MCF 10A (cell line): ENCODE data around the gene TRDN. TPM values are rescaled to one million over a fixed set of nuclear protein-coding genes. Genes with fewer than 3 reads are reported as not detected.

Experiments
- BruUV-seq: library from RNA; stranded (reverse); fragments of 400-500 nt; replicated peaks from 2 replicates; lab custom pipeline; 2021; lab: Mats Ljungman, UMichigan
- CTCF ChIA-PET: fragments of 300-600 bp; sonication (Branson Sonifier 250); formaldehyde crosslinking; extraction: SDS; loops from one replicate; lab custom pipeline; 2021; ENCODE audit warnings: antibody characterized with exemption, inconsistent platforms; lab: Yijun Ruan, JAX
- POLR2A ChIA-PET: fragments of 300-600, 350-650 bp; sonication (Branson Sonifier 250); formaldehyde crosslinking; extraction: SDS; loops from one replicate; lab custom pipeline; 2020; ENCODE audit warnings: antibody characterized with exemption, inconsistent platforms; lab: Yijun Ruan, JAX
- DNase-seq: peaks from one replicate; pipeline ENCODE4 v3.0.0-alpha.2; 2018; ENCODE audit not compliant: unreplicated experiment
- H3K27ac Mint-ChIP-seq: one replicate; pipeline ENCODE4 v1.8.0; 2022; ENCODE audit warnings: mild to moderate bottlenecking, low read depth, mixed read lengths; ENCODE audit not compliant: unreplicated experiment
- H3K27me3 Mint-ChIP-seq: one replicate; pipeline ENCODE4 v1.8.0; 2022; ENCODE audit warnings: mixed read lengths; ENCODE audit not compliant: insufficient read depth, unreplicated experiment
- H3K36me3 Mint-ChIP-seq: one replicate; pipeline ENCODE4 v1.8.0; 2022; ENCODE audit warnings: mild to moderate bottlenecking, moderate library complexity, mixed read lengths; ENCODE audit not compliant: insufficient read depth, unreplicated experiment
- H3K4me1 Mint-ChIP-seq: one replicate; pipeline ENCODE4 v1.8.0; 2022; ENCODE audit warnings: mixed read lengths; ENCODE audit not compliant: insufficient read depth, unreplicated experiment
- H3K4me3 Mint-ChIP-seq: one replicate; pipeline ENCODE4 v1.8.0; 2022; ENCODE audit warnings: mild to moderate bottlenecking, moderate library complexity, mixed read lengths; ENCODE audit not compliant: unreplicated experiment
- H3K9me3 Mint-ChIP-seq: one replicate; pipeline ENCODE4 v1.8.0; 2022; ENCODE audit warnings: mixed read lengths; ENCODE audit not compliant: unreplicated experiment
- CTCF ChIP-seq: fragments of 200-600 bp; IDR thresholded peaks from one replicate; pipeline ENCODE4 v1.8.0; 2022; ENCODE audit warnings: antibody characterized with exemption, mild to moderate bottlenecking; ENCODE audit not compliant: unreplicated experiment
- intact Hi-C: fragments of 100-400 bp; cut with micrococcal nuclease; formaldehyde crosslinking; loops from 2 replicates; pipeline ENCODE4 v1.14.1; 2022
- total RNA-seq: library from RNA; stranded (reverse); gene quantifications from 2 replicates; pipeline ENCODE4 v1.2.3, GENCODE V29; 2022

TRDN gene
- total RNA-seq, 1 experiment from 2014 or later = not detected

DNA sequence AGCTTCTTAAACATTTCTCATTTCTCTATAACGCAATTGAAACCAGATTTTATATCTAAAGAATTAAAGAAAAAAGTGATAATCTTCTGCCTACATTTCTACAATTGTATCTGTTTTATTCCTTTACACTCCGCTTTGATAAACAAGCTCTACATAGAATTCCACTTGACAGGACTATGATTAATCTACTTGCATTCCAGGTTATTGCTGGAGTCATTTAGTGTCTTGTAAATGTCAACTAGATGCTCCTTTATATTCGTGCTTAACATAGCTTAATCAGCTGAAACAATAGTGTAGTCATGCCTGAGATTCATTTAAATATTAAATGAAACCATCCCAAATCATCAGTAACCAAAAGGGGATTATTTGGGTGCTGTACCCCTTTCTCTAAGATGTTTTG, 284.0 kb downstream of the TRDN start:
- Mint-ChIP-seq H3K36me3 (no peaks in the 10 kb centered on the region), H3K27ac (no peak overlapping the region), H3K9me3 (no peaks in the 10 kb centered on the region), H3K4me3 (no peak overlapping the region), H3K4me1 (no peaks in the 10 kb centered on the region), H3K27me3 (peaks cover 79% of the 10 kb centered on the region)
- POLR2A ChIA-PET = no interaction called here
- intact Hi-C loops = no loop called here
- no peak for TF ChIP-seq CTCF
- CTCF ChIA-PET = interaction anchor here (0.7 kb wide), 2 partner anchors 10 to 534 kb away, joined by 3 to 4 read pairs; no protein-coding TSS in a partner anchor
- no peak for DNase-seq
- BruUV-seq = no TSS peak

DNA sequence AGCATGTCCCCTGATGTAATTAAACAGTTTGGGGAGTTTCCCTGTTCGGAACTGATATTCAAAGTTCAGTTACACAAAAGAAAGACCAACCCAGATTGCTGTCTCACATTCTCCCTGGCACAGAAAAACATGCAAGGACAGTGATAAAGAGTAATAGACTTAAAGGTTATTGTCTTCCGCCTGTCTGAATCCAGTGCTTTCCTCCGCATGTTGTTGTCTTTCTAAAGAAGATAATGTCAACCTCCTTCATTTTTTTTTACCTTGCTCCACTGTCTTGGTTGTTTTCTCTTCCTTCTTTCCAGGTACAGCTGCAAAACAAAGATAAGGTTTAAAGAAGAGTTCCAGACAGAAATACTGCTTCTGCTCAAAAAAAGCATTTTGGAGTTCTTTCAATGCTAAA, 284.5 kb downstream of the TRDN start:
- BruUV-seq = no TSS peak
- no peaks in the 10 kb centered on the region for H3K4me1 Mint-ChIP-seq
- intact Hi-C loops = no loop called here
- ChIA-PET POLR2A (no interaction called here), CTCF (interaction anchor here (0.6 to 0.7 kb wide), 2 partner anchors 10 to 1494 kb away, joined by 3 read pairs; no protein-coding TSS in a partner anchor)
- H3K27ac Mint-ChIP-seq = no peak overlapping the region
- no peaks in the 10 kb centered on the region for H3K36me3 Mint-ChIP-seq
- peaks cover 79% of the 10 kb centered on the region for H3K27me3 Mint-ChIP-seq
- no peak for TF ChIP-seq CTCF
- no peak for DNase-seq
- H3K4me3 Mint-ChIP-seq = no peak overlapping the region
- no peaks in the 10 kb centered on the region for H3K9me3 Mint-ChIP-seq

DNA sequence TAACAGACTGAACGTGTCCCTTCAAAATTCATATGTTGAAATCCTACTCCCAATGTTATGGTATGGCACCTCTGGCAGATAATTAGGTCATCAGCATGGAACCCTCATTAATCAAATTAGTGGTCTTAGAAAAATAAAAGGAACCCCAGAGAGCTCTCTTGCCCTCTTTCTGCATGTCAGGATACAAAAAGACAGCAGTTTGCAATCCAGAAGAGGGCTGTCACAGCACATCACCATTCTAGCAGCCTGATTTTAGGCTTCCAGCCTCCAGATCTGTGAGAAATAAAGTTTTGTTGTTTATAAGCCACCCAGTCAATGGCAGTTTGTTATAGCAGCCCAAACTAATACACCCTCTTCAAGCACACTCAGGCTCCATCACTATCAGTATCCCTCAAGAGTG, 292.9 kb downstream of the TRDN start:
- POLR2A ChIA-PET = no interaction called here

GRCh38 chr6:123338394-123338793, 298.4 kb downstream of the TRDN start:
- Mint-ChIP-seq H3K4me3 (no peak overlapping the region), H3K9me3 (no peaks in the 10 kb centered on the region), H3K36me3 (no peaks in the 10 kb centered on the region), H3K4me1 (no peaks in the 10 kb centered on the region), H3K27ac (no peak overlapping the region), H3K27me3 (peaks cover 91% of the 10 kb centered on the region)
- intact Hi-C loops = no loop called here
- TF ChIP-seq CTCF = no peak
- ChIA-PET POLR2A (interaction anchor here (1.4 kb wide), 1 partner anchor 9 kb away, joined by 3 read pairs; no protein-coding TSS in a partner anchor), CTCF (no interaction called here)
- BruUV-seq = no TSS peak
- no peak for DNase-seq

More for the DNA sequence above, 292.9 kb downstream of the TRDN start:
- no peak for TF ChIP-seq CTCF
- Mint-ChIP-seq H3K36me3 (no peaks in the 10 kb centered on the region), H3K4me3 (no peak overlapping the region), H3K27me3 (peaks cover 91% of the 10 kb centered on the region), H3K9me3 (no peaks in the 10 kb centered on the region), H3K27ac (no peak overlapping the region), H3K4me1 (no peaks in the 10 kb centered on the region)
- intact Hi-C loops = no loop called here
- BruUV-seq = no TSS peak
- no peak for DNase-seq
- CTCF ChIA-PET = no interaction called here
